Stimulated activated CD8-positive, alpha-beta memory T cell treated with anti-CD3 and anti-CD28 coated beads, Interleukin-15, amount 100 ng/mL, for 24 hours (primary cell): Measurements from ENCODE around the gene RSPO4.
"Not testable (repeated sequence)": the region's sequence is repeated elsewhere in the genome, so short reads cannot be mapped to it uniquely, and the experiment has no call there.

ENCODE experiments used
- DNase-seq: peaks from one replicate; pipeline ENCODE4 v3.0.0-alpha.2; 2020; ENCODE audit warnings: low read depth

Gene RSPO4

GRCh38 chr20:1003920-1004697, 2.0 kb upstream of the RSPO4 start:
- DNase-seq: no peak

GRCh38 chr20:1002682-1003561, 811 bp upstream of the RSPO4 start:
- no peak for DNase-seq

GRCh38 chr20:1001116-1001515, 995 bp downstream of the RSPO4 start:
- no peak for DNase-seq

GRCh38 chr20:998231-998830, 3.8 kb downstream of the RSPO4 start:
- DNase-seq: no peak

- DNase-seq: no peak
Observed at GRCh38 chr20:997486-997885, 4.6 kb downstream of the RSPO4 start.

GRCh38 chr20:997016-997415, 5.1 kb downstream of the RSPO4 start:
- DNase-seq: no peak

GRCh38 chr20:995170-995569, 6.9 kb downstream of the RSPO4 start:
- no peak for DNase-seq

- no peak for DNase-seq
Observed at GRCh38 chr20:992801-993535, 9.1 kb downstream of the RSPO4 start.

GRCh38 chr20:991850-992249, 10.3 kb downstream of the RSPO4 start:
- DNase-seq: no peak

GRCh38 chr20:990293-990959, 11.7 kb downstream of the RSPO4 start:
- DNase-seq: no peak

- DNase-seq: no peak
Observed at GRCh38 chr20:988272-988671, 13.8 kb downstream of the RSPO4 start.

- no peak for DNase-seq
Observed at GRCh38 chr20:987677-988076, 14.4 kb downstream of the RSPO4 start.

GRCh38 chr20:986733-987355, 15.3 kb downstream of the RSPO4 start:
- DNase-seq: no peak

GRCh38 chr20:984994-985393, 17.1 kb downstream of the RSPO4 start:
- DNase-seq: not testable (repeated sequence)

GRCh38 chr20:982754-983153, 19.4 kb downstream of the RSPO4 start:
- no peak for DNase-seq

GRCh38 chr20:977021-977420, 25.1 kb downstream of the RSPO4 start:
- DNase-seq: no peak

GRCh38 chr20:976033-976432, 26.1 kb downstream of the RSPO4 start:
- no peak for DNase-seq

- DNase-seq: no peak
Observed at GRCh38 chr20:973785-974194, 28.3 kb downstream of the RSPO4 start.

GRCh38 chr20:972256-972655, 29.9 kb downstream of the RSPO4 start:
- DNase-seq: no peak

- no peak for DNase-seq
Observed at GRCh38 chr20:971346-971745, 30.8 kb downstream of the RSPO4 start.

GRCh38 chr20:969868-970267, 32.2 kb downstream of the RSPO4 start:
- DNase-seq: no peak
